Prostate gland (tissue), 2 donors: ENCODE data around the gene ADAMTS12.

ENCODE experiments used
- CTCF ChIP-seq, 4 experiments: fragments of 200-600 bp in 2 of 4; fragments of 450-650 bp in 2 of 4; sonication (generic) in 2 of 4; IDR thresholded peaks; 1 replicate in 3 of 4; 2 replicates in 1 of 4; pipeline ENCODE4 v1.5.1; 2016 to 2019; ENCODE audit warnings: antibody characterized with exemption in 4 of 4, mild to moderate bottlenecking in 2 of 4, moderate library complexity in 2 of 4
- POLR2A ChIP-seq: fragments of 450-650 bp; IDR thresholded peaks from one replicate; pipeline ENCODE4 v1.6.1; 2016; ENCODE audit warnings: antibody characterized with exemption, mild to moderate bottlenecking

GRCh38 chr5:33612386-33612785, 279.4 kb downstream of the ADAMTS12 start:
- TF ChIP-seq CTCF (IDR thresholded peaks at IDR 0.05) (no peak), POLR2A (no peak)
